Lung (tissue), 12 donors: ENCODE data around the gene BAHCC1. TPM values are rescaled to one million over a fixed set of nuclear protein-coding genes. Genes with fewer than 3 reads are reported as not detected.

Experiments
- ATAC-seq: fragments of 200-7000 bp; cut with Tn5 transposase; one replicate; pipeline ENCODE4 v1.9.1; 2020; ENCODE audit warnings: moderate number of reproducible peaks; ENCODE audit not compliant: insufficient read depth, low FRiP score
- DNase-seq, 3 donors: peaks; one replicate each; pipeline ENCODE4 v3.0.0-alpha.2; 2013 to 2017
- H3K27ac ChIP-seq, 2 donors: one replicate each; pipeline ENCODE4 v1.5.1; 2013; ENCODE audit warnings: mild to moderate bottlenecking in 2 of 2, moderate library complexity in 2 of 2, control low read depth in 1 of 2, inconsistent platforms in 1 of 2, low read depth in 1 of 2, low read length in 1 of 2
- H3K27me3 ChIP-seq, 3 donors: one replicate each; pipeline ENCODE4 v1.5.1; 2013; ENCODE audit warnings: low read length in 2 of 3; ENCODE audit not compliant: control insufficient read depth in 3 of 3, insufficient read depth in 3 of 3
- H3K36me3 ChIP-seq, 4 donors: one replicate each; pipeline ENCODE4 v1.5.1; 2013; ENCODE audit warnings: low read length in 4 of 4, mild to moderate bottlenecking in 1 of 4, moderate library complexity in 1 of 4; ENCODE audit not compliant: control insufficient read depth in 4 of 4, insufficient read depth in 4 of 4
- H3K4me1 ChIP-seq, 5 donors: one replicate each; pipeline ENCODE4 v1.5.1; 2013; ENCODE audit warnings: low read length in 5 of 5, mild to moderate bottlenecking in 2 of 5, moderate library complexity in 1 of 5; ENCODE audit not compliant: control insufficient read depth in 5 of 5, insufficient read depth in 5 of 5
- H3K4me3 ChIP-seq: one replicate; pipeline ENCODE4 v1.5.1; 2013; ENCODE audit warnings: mild to moderate bottlenecking, control low read depth, moderate library complexity
- H3K9ac ChIP-seq, 2 donors: one replicate each; pipeline ENCODE4 v1.5.1; 2013; ENCODE audit warnings: low read length in 2 of 2, control low read depth in 1 of 2; ENCODE audit not compliant: insufficient read depth in 1 of 2
- H3K9me3 ChIP-seq, 4 donors: one replicate each; pipeline ENCODE4 v1.5.1; 2013; ENCODE audit warnings: low read length in 3 of 4, mild to moderate bottlenecking in 1 of 4, moderate library complexity in 1 of 4; ENCODE audit not compliant: control insufficient read depth in 4 of 4, insufficient read depth in 3 of 4
- WGBS, 2 donors: extraction: QIAGEN DNeasy Blood & Tissue Kit; methylation state at CpG; one replicate each; pipeline ENCODE4 v1.1.7; 2013; 5-methylcytosine and 5-hydroxymethylcytosine counted together
- polyA plus RNA-seq, 2 donors: library from polyadenylated mRNA; stranded (reverse); fragments of 200-250 nt; gene quantifications; one replicate each; pipeline ENCODE4 v1.2.1, GENCODE V29; 2013
- total RNA-seq, 2 donors: library from RNA; depleted of rRNA in 1 of 2; stranded (reverse); fragments of >200 nt in 1 of 2; gene quantifications; one replicate each; pipeline ENCODE4 v1.2.1, GENCODE V29; 2014 to 2021
- TF ChIP-seq, protein P1 (sequence below): IDR thresholded peaks from 2 replicates; pipeline ENCODE4 v1.5.1; 2012; ENCODE audit warnings: mild to moderate bottlenecking; ENCODE audit errors: control extremely low read depth, extremely low read depth
- donor health status: control.
- donor health status: control.
- donor health status: Bipolar disorder and iron deficiency.
- donor health status: healthy.
- donor health status: DM: yes; HTN: yes; CAD: no.

Gene BAHCC1
- total and polyA plus RNA-seq, 4 donors, result 7.6 to 24.9 (median 17.5) TPM

DNA sequence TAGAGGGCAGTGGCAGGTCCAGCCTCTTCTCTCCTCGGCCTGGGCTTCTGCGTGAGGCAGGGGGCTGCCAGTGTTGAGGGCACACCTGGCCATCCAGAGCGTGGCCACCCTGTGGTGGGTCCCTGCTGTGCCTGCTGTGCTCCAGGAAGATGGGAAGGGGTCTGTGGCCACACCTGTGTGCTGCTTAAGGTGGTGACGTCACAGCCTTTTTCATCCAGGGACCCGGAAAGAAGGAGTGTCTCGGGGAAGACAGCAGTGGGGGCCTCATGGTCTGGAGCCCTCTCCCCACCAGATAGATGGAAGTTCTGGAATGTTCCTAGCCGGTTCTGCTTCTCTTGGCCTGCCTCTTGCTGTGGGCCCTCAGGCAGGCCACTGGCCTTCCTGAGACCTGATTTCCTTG, 80.8 kb downstream of the BAHCC1 start:
- H3K27me3 ChIP-seq, result no peaks in the 10 kb centered on the region
- WGBS, 2 donors, result 94 to 96% methylated on average over 7 of the region's 7 CpGs
- DNase-seq (no peak), ATAC-seq (no peak)
- TF ChIP-seq, protein P1, sequence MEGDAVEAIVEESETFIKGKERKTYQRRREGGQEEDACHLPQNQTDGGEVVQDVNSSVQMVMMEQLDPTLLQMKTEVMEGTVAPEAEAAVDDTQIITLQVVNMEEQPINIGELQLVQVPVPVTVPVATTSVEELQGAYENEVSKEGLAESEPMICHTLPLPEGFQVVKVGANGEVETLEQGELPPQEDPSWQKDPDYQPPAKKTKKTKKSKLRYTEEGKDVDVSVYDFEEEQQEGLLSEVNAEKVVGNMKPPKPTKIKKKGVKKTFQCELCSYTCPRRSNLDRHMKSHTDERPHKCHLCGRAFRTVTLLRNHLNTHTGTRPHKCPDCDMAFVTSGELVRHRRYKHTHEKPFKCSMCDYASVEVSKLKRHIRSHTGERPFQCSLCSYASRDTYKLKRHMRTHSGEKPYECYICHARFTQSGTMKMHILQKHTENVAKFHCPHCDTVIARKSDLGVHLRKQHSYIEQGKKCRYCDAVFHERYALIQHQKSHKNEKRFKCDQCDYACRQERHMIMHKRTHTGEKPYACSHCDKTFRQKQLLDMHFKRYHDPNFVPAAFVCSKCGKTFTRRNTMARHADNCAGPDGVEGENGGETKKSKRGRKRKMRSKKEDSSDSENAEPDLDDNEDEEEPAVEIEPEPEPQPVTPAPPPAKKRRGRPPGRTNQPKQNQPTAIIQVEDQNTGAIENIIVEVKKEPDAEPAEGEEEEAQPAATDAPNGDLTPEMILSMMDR, result no peak
- H3K9me3 ChIP-seq, result peaks cover 0 to 4% (median 0%) of the 10 kb centered on the region in 4 donors
- no peak overlapping the region for H3K9ac ChIP-seq
- H3K27ac ChIP-seq, result no peak overlapping the region
- H3K4me1 ChIP-seq, result peaks cover 0 to 11% (median 4%) of the 10 kb centered on the region in 5 donors
- no peak overlapping the region for H3K4me3 ChIP-seq
- H3K36me3 ChIP-seq, result no peaks in the 10 kb centered on the region

DNA sequence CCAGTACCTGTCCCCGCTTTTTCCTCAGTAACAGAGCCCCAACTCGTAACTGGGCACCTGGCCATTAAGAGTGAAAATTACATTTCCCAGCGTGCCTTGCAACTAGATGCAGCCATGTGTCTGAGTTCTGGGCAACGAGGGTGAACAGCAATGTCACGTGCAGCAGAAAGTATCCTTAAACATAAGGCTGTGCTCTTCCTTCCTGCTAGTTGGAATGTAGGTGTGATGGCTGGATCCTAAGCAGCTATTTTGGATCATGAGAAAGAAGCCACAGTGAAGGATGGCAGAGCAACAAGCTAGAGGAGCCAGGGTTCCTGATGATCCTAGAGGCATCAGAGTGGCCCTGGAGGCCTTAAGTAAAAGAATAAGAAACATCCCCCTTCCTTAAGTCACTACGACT, 81.4 kb downstream of the BAHCC1 start:
- Histone ChIP-seq H3K9ac (no peak overlapping the region), H3K4me1 (peaks cover 0 to 13% (median 6%) of the 10 kb centered on the region in 5 donors), H3K9me3 (peaks cover 0 to 4% (median 0%) of the 10 kb centered on the region in 4 donors), H3K27ac (no peak overlapping the region), H3K4me3 (no peak overlapping the region), H3K36me3 (no peaks in the 10 kb centered on the region), H3K27me3 (no peaks in the 10 kb centered on the region)
- DNase-seq (no peak), ATAC-seq (no peak)
- WGBS, 2 donors, result 91 to 92% methylated on average over 6 of the region's 6 CpGs
- TF ChIP-seq, protein P1, result no peak

DNA sequence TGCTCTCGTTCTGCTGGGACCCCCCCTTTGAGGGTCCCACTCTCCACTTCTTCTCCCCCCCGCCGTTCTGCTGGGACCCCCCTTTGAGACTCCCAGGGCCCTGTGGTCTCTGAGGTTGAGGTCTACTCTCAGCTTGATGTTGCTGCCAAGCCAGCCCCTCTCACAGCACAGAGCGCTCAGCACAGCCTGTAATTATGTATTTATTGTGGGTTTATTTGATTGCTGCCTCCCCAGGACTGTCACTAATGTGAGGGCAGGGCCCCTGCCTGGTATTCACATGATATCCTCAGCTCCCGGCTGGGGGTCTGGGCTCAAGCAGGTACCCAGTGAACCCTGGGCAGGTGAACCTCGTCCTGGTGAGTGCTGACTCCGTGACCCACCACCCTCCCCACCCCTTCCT, 81.9 kb downstream of the BAHCC1 start:
- H3K9me3 ChIP-seq, result peaks cover 0 to 4% (median 0%) of the 10 kb centered on the region in 4 donors
- no peaks in the 10 kb centered on the region for H3K36me3 ChIP-seq
- TF ChIP-seq, protein P1, result no peak
- no peak overlapping the region for H3K4me3 ChIP-seq
- ATAC-seq (no peak), DNase-seq (no peak)
- H3K27me3 ChIP-seq, result no peaks in the 10 kb centered on the region
- peaks cover 0 to 19% (median 9%) of the 10 kb centered on the region in 5 donors for H3K4me1 ChIP-seq
- 75 to 85% methylated on average over 7 of the region's 7 CpGs for WGBS, 2 donors
- H3K27ac ChIP-seq, result no peak overlapping the region
- H3K9ac ChIP-seq, result no peak overlapping the region

DNA sequence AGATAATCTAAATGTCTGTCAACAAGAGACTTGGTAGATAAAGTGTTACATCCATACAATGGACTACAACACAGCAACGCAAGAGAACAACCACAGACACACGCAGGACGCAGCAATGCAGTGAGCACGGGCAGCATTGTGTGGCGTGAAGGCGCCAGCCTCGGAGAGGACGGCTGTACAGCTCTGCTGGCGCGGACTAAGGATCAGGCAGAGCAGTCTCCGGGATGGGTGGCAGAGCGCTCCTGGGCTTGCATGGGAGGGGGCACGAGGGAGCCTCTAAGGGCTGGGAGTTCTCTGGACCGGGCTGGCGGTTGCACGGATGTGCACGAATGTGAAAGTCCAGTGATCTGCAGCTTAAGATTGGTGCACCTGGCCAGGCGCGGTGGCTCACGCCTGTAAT, 82.9 kb downstream of the BAHCC1 start:
- 93 to 95% methylated on average over 20 of the region's 20 CpGs for WGBS, 2 donors
- Histone ChIP-seq H3K9me3 (peaks cover 0 to 4% (median 0%) of the 10 kb centered on the region in 4 donors), H3K4me1 (peaks cover 0 to 24% (median 9%) of the 10 kb centered on the region in 5 donors), H3K27ac (no peak overlapping the region), H3K9ac (no peak overlapping the region), H3K36me3 (no peaks in the 10 kb centered on the region), H3K27me3 (no peaks in the 10 kb centered on the region), H3K4me3 (no peak overlapping the region)
- no peak for ATAC-seq
- TF ChIP-seq, protein P1, result no peak
- no peak for DNase-seq
